HG02981 (cell line): ENCODE measurements around the gene METTL1.

ENCODE experiments used
- ATAC-seq: cut with Tn5 transposase; IDR thresholded peaks from one replicate; pipeline ENCODE4 v1.9.1; 2021; ENCODE audit warnings: mild to moderate bottlenecking, moderate library complexity; ENCODE audit not compliant: unreplicated experiment

The METTL1 gene

DNA sequence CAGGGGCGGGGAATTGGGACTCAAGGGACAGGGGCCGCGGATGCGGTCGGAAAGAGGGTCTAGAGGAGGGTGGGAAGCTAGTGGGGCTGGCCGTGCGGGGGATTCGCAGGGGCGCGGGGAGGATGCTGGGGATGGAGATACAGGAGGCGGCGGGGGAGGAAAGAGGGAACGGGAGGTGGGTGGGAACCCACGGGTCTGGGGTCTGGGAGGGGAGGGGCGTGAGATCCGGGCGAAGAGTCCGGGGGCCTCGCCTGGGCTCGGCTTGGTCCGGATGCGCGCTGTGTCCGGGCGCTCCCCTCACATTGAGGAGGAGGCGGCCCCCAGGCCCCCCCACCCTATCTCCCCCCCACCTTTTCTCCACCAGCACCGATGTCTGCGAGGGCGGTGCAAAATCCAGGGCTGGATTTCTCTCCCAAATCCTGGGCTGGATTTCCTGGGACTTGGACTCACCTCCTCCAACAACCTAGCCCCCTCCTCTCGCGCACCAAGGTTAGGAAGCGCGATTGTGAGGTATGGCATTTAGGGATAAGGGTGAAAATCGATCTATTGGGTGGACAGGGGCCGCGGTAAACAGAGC lies 33.2 kb downstream of the METTL1 start, which contains the start of gene AGAP2:
Gene AGAP2 (minus strand): TSS at position 82 of the 577 bp plus-strand sequence. CDS start 496 bp downstream, outside the sequence.
- ATAC-seq, result no peak

DNA sequence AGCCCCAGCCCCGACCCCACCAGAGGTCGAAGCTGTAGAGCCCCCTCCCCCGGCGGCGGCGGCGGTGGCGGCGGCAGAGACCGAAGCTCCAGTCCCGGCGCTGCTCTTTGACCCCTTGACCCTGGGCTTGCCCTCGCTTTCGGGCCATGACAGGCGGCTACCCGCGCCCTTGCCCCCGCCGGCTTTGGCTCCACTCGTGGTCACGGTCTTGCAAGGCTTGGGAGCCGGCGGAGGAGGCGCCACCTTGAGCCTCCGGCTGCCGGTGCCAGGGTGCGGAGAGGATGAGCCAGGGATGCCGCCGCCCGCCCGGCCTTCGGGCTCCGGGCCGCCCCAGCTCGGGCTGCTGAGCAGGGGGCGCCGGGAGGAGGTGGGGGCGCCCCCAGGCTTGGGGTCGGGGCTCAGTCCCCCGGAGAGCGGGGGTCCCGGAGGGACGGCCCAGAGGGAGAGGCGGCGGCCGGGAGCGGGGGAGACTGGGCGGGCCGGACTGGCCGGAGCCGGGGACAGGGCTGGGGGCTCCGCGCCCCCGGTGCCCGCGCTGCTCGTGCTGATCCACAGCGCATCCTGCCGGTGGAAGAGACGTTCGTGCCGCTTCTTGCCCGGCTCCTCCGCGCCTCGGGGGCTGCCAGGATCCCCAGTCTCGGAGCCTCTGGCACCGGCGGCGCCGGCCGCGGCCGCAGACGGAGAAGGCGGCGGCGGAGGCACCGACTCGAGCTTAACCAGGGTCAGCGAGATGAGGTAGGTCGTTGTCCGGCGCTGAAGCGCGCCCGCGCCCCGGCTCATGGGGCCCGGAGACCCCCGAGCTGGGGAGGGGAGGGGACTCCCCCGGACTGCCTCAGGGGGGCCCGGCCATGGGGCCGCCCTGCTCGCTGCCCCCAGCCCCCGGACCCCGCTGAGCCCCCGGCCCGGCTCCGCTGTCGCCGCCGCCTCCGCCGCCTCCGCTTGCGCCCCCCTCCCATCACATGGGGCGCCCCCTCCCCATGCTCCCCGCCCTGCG lies 34.1 kb downstream of the METTL1 start:
- ATAC-seq, result no peak

DNA sequence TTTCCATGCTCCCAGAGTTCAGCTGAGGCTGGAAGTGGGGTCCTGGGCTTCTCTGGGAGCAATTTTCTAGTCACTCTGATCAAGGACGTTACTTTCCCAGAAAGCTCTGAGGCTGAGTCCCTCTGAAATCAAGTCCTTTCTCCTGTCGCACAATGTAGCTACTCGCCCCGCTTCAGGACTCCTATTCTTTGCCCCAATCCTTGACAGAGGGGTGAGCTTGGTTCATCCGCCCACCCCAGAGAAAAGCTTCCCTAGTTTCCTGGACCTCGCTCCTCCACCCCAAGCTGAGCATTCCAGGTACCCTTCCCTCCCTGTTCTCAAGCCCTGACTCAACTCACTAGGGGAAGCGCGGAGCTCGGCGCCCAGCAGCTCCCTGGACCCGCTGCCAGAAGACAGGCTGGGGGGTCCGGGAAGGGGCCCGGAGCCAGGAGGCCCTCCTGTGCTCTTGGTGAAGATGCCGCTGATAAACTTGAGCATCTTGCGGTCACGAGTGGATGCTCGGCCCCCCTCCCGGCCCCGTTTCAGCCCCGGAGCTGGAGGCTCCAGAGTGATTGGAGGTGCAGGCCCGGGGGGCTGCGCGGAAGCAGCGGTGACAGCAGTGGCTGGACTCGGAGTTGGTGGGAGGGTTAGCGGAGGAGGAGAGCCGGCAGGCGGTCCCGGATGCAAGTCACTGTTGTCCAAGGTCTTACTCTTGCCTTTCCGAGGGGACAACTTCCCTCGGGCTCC lies 35.0 kb downstream of the METTL1 start:
- ATAC-seq, result no peak

DNA sequence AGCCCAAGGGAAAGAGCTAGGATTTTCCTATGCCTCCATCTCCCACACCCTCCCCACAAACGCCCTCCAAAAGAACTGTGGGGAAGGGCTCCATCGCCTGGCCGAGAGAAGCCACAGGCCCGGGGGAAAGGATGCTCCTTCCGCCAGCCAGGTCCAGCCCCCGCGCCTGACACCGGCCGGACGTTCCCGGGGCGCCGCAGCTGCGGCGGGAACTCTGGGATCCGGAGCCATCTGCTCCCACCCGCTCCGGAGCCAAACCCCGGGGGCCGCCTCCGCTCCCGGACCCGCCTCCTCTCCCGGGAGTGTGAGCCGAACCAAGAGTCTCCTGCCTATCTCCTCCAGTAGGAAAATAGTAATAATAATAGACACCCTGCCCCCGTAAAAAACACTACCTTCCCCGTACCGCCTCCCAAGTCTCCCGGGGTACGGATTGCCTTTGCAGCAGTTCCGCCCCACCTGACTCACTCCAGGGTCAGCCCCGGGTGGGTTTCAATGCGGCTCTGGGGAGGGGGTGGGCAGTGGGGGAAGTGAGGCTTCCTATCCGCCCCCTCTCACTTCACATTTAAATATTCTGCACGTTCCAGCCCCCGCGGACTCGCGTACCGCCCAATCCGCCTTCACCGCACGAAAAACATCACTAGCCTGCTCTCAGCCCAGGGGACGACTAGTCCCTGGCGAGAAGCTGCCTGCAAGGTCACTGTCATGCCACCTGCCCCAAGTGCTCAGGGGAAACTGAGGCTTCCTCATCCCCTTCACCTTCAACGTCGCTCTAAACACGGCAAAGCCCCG lies 35.8 kb downstream of the METTL1 start:
- no peak for ATAC-seq

DNA sequence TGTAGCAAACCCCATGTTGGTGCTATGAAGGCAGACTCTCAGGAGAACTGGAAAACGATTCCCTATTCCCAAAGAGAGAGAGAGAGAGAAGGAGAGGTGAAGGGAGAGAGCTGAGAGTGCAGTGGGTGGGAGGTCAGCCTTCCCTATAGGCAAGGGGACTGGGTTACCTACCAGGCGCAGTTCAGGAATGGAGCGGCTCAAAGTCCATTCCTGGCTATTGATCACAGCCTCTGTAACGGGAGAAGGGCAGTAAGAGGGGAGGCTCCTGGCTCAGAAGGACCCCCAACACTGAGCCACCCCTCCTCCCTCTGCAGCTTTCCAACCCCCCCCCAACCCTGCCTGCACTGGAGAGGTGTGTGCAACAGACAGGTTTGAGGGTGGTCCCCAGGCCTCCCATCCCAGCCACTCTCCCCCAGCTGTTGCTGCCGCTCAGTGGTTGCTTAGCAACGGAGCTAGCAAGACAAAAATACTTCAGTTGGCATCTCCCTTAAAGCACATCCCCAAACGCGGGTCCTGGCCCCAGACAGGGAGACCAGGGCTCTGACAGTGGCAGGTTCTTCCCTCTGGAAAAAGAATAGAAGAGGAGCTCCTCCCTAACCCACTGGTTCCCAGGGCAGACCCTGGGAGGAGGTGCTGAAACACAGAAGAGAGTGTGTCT lies 36.6 kb downstream of the METTL1 start:
- ATAC-seq, result no peak

DNA sequence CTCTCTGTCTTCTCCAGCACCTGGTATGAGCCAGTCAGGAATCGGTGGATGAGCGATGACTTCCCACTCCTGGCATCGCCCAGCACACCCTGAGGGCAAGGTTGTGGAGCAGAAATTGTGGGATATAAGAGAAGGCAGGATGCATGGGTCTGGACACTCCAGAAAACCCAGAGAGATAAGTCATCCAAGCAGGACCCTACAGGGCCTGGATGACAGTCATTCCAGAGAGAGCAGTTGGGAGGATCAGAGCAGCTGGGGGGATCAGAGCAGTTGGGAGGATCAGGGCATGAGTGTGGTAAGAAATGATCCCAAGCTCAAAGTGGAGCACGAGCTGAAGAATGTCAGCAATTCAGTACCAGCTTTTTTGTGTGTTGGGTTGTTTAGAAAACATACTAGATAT lies 37.3 kb downstream of the METTL1 start:
- ATAC-seq, result no peak

DNA sequence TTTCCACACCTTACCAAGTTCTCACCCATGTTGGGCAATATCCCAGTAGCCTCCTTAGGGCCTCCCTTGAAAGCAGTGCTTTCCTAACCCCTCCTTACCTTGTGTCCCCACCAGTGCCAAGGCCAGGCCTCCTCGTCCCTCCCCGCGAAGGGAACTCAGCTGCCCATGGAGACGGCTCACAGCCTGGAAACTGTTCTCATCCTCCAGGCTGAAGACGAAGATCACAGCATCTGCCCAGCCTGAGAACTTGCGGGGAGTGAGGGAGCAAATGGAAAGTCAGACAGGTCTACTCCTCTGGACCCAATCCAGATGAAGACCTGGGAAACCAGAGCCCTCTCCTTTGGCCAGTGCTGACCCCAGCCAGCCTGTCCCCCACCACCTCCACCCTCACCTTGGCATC lies 38.0 kb downstream of the METTL1 start:
- ATAC-seq, result no peak

DNA sequence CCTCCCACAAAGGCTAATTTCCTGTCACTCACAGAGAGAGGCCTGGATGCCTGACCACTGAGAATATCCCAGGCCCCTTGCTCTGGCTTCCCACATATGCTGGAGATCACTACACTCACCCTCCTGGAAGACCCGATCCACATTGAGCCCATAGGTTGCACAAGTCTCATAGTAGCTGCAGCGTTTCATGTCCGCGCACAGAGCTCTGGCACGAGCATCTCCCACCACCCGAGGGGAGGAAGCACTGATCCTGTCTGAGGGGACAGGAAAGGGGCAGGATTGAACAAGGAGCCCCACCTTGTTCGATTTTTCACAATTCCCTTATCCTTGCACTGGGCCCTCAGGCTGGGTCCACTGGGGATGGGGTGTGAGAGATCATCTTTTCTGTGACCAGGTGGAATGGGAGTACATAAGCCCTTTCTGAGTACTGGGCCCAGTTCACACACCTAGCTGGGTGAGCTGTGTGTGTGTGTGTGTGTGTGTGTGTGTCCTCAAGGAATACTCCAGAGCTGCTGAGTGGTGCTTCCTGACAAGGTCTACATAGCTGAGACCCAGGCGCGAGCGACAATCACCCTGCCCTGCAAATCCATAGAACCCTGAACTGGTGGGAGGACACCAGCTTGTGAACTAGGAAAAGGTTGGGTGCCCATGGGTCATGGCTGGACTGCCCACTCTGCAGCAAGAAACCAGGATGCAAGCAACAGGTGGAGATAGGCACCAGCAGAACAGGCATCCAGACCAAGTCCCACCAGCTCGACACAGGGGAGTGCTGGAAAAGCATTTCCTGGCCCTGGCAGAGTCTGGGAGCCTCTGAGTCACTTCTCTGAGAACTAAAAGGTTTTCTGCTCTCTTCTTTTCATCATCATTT lies 38.9 kb downstream of the METTL1 start:
- ATAC-seq, result no peak

DNA sequence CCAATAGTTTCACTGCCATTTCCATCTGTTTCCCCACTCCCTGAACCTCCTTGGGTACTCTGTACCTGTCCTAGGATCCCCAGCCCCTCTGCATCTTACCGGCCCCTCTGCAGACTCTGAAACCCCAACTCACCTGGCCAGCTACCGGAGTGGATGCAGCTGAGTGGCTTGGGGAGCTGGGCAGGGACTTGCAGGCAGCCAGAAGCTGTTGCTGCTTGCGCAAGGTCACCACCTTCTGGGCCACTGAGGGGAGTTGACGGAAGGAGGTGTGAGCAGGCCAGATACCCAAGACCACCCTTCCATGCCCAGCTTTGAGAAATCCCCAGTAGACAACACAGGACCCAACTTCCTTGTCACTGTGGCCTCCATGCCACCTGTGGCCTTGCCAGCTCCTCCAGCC lies 39.6 kb downstream of the METTL1 start:
- no peak for ATAC-seq

DNA sequence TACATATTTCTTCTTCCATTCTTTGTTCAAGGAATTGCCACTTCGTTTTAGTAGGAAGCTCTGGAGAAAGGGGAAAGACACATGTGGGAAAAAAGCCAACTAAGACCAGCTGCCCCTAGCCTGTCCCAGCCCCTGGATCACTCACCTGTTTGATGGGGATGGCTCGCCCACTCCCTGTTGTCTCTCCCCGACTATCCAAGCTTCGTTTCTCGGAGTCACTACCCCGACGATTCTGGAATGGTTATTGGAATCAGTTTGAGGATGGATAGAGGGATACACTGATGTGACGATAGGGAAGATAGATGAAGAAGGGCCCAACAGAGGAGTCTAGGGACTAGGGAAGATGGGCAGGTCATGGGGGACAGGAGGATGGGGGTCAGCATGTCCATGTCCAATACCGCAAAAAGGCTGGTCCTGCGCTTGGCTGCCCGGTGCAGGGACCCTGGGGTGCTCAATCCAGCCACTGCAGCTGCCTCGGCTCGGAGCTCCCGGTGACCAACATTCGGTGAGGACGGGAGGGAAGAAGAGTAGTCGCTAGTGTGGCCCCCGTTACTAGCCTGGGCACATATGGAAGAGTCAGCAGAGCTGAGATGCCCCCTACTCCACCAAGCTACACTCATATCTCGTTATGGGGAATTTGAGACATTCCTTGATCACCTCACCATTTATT lies 40.4 kb downstream of the METTL1 start:
- no peak for ATAC-seq

DNA sequence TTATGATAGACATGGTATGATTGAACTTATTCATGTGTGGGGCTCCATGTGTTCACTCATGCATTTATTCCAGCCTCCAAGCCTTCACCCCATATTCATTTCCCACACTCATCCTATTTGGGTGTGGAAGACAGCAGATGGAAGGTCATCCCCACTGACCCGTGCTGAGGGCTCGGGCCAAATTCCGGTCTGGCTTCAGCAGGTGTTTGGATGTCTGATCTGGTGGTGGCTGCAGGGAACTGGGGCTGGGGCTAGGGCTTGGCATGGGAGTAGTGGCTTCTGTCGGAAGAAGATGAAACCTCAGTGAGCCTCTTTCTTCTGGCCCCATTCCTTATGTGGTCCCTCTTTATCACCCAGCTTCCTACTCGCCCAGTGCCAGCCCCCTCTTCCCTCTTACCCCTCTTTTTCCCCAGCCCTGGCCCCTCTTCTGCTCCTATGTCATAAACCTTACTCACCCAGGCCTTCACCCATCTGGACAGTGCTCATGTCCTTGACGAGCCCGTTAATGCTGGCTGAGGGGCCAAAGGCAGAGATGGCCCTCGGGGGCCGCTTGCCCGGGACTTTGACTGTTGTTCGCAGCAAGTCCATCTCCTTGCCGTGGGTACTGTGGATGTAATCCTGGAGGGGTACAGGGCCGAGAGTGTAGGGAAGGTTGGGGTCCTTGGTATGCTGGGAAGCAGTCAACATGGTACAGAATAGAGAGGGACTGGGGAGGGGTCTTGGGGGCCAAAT lies 41.4 kb downstream of the METTL1 start:
- no peak for ATAC-seq

DNA sequence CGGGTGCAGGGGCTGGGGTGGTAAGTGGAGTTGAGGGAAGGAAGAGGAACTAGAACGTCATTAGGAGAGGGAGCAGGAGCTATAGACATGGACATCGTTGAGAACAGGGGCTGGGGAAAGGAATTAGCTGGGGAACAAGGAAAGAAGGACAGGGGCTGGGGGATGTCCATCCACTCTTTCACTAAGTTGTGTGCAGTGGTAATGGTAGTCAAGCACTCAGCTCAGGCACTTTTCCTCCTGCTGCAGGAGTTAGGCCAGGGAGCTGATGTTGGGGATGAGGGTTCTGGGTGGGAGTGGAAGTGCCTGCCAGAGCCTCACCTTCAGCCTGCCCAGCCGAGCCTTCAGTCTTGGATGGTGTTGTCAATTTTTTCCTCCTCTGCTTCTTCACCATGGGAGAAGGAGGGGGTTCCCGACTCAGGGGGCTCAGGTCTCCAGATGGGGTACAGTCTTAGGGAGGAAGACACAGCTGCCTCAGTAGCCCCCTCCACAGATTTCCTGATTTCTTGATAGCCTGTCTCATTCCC lies 42.5 kb downstream of the METTL1 start:
- ATAC-seq, result no peak

DNA sequence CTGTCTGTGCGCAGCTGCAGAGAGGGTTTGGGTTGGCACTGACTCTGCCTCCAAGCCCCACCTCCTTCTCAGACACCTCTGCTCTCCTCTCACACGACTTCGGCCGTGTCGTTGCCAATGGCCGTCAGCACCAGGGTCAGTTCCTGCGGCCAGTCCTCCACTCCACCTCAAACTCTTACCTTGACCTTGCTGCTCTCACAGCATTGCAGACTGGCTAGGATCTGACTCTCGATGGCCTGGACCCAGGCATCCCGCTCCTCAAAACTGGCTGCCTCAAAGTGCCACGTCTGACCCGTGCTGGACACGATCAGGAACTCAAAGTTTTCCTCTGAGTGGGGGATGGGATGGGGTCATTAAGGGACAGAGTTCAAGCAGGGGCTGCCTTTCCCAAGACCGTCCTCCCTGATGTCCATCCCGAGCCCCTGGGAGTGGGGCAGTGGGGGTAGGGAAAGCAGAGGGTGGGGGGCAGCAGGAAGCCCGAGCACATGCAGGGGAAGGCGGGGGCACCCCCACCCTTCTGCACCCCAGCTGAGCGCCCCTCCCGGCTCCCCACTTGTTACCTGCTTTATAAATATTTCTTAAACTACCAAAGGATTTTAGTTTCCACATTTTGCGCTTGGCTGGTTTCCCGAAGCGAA lies 44.0 kb downstream of the METTL1 start:
- no peak for ATAC-seq

DNA sequence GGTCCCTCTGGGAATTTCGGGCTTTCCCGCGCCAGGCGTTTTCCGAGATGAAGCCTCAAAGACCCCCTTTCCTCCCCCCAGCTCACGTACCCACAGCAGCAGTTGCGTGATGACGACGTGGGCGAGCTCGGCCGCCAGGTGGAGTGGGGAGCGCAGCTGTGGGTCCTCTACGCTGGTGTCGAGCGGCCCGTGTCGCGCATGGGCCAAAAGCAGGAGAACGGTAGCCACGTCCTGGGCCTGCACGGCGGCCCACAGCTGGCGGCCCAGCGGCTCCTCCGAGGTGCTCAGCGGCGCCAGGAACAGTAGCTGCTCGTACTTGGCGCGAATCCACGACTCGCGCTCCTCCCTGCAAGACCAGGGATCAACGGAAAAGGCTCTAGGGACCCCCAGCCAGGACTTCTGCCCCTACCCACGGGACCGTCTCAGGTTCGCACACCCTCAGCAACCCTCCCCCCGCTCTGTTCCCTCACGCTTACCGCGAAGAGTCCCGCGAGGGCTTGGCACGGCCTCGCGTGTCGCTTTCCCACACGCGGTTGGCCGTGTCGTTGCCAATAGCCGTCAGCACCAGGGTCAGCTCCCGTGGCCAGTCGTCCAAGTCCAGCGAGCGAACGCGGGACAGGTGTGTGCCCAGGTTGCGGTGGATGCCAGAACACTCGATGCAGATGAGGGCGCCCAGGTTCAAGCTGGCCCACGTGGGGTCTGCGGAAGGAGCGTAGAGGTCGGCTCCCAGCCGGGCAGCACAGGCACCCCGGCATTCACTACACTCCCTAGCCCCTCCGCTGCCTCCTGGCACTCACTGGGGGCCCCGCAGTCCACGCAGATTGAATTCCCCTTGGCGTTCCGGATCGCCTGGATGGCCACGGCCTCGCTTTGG lies 44.8 kb downstream of the METTL1 start:
- ATAC-seq, result no peak

DNA sequence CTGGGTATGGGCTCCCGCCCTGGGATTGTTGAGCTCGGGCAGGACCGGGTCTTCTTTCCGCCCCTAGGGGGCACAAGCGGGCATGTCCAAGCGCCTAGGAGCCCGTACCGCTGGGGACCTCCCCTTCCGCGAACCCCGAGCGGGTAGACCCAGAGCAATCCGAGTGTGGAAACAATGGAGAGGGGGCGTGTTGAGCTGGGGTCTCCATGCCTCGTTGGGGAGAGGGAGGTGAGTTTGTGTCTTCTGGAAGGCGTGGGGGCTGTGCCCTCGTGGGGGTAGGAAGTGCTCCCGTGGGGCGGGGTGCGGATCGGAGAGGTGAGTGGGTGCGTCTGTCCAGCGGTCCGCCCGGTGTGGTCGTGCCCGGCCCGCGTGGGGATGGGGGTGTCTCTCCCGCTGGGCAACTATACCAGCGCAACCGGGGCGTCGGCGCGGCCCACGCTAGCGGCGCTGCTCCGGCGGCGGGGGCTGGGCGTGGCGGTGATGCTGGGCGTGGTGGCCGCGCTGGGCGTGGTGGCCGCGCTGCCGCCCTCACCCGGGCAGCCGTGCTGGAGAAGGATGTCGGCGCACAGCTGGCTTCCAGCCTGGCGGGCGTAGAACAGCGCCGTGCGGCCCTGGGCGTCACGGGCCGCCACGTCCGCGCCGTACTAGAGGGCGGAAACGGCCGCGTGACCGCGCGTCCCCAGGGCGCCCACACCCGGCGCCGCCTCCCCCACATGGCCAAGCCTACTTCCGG lies 45.6 kb downstream of the METTL1 start:
- ATAC-seq, result peak; percentile 46

DNA sequence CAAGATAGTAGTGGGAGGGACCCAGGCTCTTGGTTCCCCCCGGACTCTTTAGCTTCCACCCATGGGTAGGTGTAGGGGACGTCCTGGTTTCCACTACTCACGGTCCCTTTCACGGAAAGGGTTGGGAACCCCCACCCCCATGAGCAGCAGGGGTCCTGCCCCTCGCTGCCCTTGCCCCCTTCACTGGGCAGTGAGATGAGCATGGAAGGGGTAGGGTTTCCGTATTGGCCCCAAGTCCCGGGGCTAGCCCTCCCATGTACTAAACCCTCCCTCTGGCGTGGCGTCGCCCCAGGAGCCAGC lies 46.1 kb downstream of the METTL1 start:
- no peak for ATAC-seq
